ENCODE results near the gene CTDSPL2.

DNA sequence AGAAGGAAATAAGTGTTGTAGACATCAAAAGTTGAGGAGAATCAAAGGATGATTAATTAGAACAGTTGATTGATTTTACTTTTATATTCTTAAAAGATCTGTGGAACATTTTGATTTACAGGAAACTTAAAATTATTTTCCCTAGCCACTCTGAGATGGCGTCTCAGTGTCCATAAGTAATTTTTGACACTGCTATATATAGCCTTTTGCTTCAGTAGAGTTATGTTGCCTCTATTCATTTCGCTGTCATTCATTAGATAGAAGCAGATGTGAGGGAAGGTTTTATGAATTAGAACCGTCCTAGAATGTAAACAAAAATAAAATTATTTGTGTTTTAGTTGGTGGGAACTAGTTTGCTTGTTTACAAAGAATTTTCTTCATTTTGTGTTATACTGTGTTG is 58.5 kb downstream of the CTDSPL2 start:
- no peak for TF ChIP-seq EZH2 (IDR thresholded peaks at IDR 0.05; ENCODE audit: low read depth)
- TF ChIP-seq, protein P1, sequence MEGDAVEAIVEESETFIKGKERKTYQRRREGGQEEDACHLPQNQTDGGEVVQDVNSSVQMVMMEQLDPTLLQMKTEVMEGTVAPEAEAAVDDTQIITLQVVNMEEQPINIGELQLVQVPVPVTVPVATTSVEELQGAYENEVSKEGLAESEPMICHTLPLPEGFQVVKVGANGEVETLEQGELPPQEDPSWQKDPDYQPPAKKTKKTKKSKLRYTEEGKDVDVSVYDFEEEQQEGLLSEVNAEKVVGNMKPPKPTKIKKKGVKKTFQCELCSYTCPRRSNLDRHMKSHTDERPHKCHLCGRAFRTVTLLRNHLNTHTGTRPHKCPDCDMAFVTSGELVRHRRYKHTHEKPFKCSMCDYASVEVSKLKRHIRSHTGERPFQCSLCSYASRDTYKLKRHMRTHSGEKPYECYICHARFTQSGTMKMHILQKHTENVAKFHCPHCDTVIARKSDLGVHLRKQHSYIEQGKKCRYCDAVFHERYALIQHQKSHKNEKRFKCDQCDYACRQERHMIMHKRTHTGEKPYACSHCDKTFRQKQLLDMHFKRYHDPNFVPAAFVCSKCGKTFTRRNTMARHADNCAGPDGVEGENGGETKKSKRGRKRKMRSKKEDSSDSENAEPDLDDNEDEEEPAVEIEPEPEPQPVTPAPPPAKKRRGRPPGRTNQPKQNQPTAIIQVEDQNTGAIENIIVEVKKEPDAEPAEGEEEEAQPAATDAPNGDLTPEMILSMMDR (conservative IDR thresholded peaks at IDR 0.05), result no peak
